ENCODE data around the gene RPL37A. TPM values are rescaled to one million over a fixed set of nuclear protein-coding genes. Genes with fewer than 3 reads are reported as not detected.
"Not testable (repeated sequence)": the region's sequence is repeated elsewhere in the genome, so short reads cannot be mapped to it uniquely, and the experiment has no call there.

The RPL37A gene
- total and polyA plus RNA-seq, 4 donors: 1,589 to 4,925 (median 1,954) TPM

DNA sequence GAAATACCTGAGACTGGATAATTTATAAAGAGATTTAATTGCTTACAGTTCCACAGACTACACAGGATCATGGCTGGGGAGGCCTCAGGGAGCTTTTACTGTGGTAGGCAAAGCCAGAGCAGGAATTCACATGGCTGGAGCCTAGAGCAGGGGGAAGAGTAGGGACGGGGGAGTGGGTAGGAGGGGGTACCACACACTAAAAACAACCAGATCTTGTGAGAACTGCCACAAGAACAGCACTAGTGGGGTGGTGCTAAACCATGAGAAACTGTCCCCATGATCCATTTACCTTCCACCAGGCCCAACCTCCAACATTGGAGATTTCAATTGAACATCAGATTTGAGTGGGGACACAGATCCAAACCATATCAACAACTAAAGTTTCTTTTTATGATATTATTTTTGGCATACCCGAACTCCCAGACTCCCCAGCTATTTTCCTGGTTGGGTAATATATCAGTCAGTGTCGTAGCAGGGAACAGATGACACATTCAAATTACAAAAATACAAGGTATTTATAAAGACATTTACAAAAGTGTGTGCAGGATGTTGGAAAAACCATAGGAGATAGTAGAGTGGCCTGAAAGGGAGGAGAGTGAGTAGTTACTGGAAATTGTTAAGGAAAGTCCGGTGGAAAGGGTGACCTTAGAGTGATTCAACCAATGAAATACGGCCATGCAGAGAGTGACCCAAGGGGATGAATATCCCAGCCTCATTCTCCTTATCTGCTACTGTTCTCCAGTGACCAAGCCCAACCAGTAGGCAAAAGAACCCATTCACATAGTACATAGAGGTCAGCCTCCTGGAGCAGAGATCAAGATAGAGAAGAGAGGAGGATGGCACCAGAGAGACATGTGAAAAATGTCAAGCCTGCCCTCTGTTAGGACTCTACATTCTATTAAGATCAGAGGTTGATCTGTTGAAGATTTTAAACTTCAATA, 8.8 kb downstream of the RPL37A start:
- H3K27me3 ChIP-seq (ENCODE audit: control insufficient read depth, insufficient read depth, low read length): no peaks in the 10 kb centered on the region
- DNase-seq (ENCODE audit: low read depth in 4 of 6, low spot score in 6 of 6): no peak
- peaks cover 22% of the 10 kb centered on the region for H3K36me3 ChIP-seq (ENCODE audit: control insufficient read depth, insufficient read depth, low read length)
- WGBS (ENCODE audit: insufficient coverage): no CpG with 5 or more reads among the region's 5 CpGs
- no peak overlapping the region for H3K4me3 ChIP-seq (ENCODE audit: low read depth, low read length)
- no peaks in the 10 kb centered on the region for H3K4me1 ChIP-seq (ENCODE audit: control insufficient read depth, insufficient read depth, low read length)
- no peak overlapping the region for H3K27ac ChIP-seq (ENCODE audit: low read depth, low read length)
- no peaks in the 10 kb centered on the region for H3K9me3 ChIP-seq (ENCODE audit: control insufficient read depth, insufficient read depth, low read length)

DNA sequence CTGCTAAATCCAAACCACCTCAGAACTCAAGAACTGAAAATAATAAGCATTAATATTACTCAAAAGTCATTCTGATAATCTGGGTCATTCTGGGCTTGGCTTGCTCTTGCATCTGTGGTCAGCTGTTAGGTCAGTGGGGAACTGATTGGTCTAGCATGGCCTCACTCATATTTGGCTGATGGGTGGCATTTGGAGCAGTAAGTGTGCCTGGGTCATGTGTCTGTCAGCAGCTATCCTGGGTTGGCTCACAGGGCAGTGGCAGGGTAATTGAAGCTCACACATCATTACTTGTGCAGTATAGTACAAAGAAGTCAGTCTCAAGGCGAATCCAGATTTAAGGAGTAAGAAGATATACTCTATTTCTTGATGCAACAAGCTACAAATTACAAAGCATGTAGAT, 9.6 kb downstream of the RPL37A start:
- DNase-seq (ENCODE audit: low read depth in 4 of 6, low spot score in 6 of 6): no peak
- no peaks in the 10 kb centered on the region for H3K9me3 ChIP-seq (ENCODE audit: control insufficient read depth, insufficient read depth, low read length)
- no peak overlapping the region for H3K27ac ChIP-seq (ENCODE audit: low read depth, low read length)
- H3K4me3 ChIP-seq (ENCODE audit: low read depth, low read length): no peak overlapping the region
- H3K36me3 ChIP-seq (ENCODE audit: control insufficient read depth, insufficient read depth, low read length): peaks cover 20% of the 10 kb centered on the region
- H3K4me1 ChIP-seq (ENCODE audit: control insufficient read depth, insufficient read depth, low read length): no peaks in the 10 kb centered on the region
- no CpG with 5 or more reads among the region's 1 CpG for WGBS (ENCODE audit: insufficient coverage)
- no peaks in the 10 kb centered on the region for H3K27me3 ChIP-seq (ENCODE audit: control insufficient read depth, insufficient read depth, low read length)

DNA sequence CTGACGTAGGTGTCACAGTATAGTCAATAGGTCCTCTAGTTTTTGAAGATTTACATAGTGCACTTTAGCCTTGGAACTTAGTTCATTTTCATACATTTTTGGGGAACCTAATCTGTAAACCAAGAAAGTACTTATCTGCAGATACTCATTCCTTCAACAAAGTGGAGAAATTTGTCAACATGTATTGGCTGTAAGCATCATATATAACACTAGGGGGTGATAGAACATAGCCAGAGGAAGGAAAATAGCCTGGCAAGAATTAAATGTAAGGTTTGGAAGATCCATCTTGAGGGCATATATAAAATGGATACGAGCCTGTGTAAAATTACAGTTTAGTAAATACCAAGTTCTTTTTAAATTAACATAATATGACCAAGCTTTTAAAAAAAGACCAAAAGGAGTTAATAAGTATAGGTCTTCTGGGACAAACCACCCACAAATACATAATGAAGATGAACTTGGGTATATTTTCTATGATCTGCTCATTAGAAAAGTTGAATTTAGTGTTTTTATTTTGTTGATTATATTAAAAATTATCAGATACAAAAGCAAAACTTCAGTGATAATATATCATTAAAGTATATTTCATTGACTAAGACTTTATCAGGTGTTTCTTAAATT, 18.2 kb downstream of the RPL37A start:
- Histone ChIP-seq H3K4me1 (ENCODE audit: control insufficient read depth, insufficient read depth, low read length) (peaks cover 7% of the 10 kb centered on the region), H3K27me3 (ENCODE audit: control insufficient read depth, insufficient read depth, low read length) (no peaks in the 10 kb centered on the region), H3K36me3 (ENCODE audit: control insufficient read depth, insufficient read depth, low read length) (no peaks in the 10 kb centered on the region), H3K9me3 (ENCODE audit: control insufficient read depth, insufficient read depth, low read length) (no peaks in the 10 kb centered on the region), H3K27ac (ENCODE audit: low read depth, low read length) (no peak overlapping the region), H3K4me3 (ENCODE audit: low read depth, low read length) (no peak overlapping the region)
- WGBS (ENCODE audit: insufficient coverage): no CpG with 5 or more reads among the region's 2 CpGs
- DNase-seq (ENCODE audit: low read depth in 4 of 6, low spot score in 6 of 6): peak in 3 of 6 donors; percentile 45 to 92 (median 83)

DNA sequence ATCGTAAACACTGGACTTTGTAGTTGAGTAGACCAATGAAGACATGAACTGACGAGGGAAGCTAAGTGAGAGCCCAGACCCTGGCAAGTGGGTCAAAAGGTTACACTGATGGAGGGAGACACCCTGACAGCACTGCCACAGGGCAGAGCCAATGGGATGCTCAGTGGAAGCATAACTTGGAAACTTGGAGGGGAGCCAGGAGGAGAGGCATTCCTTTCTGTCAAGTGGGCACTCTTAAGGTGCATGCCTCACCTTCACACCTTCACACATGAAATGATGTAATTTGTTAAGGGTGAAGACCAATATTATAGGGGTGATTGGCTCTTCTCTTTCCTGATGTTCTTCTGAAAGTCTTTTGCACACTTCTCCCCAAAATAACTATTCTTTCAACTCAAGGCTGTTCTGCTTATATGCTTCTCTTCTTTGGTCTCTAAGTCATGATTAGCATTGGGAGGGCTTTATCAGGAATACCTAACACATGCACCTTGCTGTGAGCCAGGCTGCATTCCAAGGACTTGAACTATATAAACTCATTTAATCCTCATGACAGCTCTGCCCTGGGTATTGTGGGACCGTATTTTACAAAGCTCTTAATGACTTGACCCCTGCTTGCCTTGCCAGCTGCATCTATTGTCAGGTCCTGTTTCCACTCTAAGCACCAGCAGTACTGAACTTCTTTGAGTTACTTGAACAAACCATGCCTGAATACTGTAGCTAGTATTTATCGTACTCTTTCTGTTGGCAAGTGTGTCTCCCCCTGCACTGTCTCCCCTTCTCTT, 19.0 kb downstream of the RPL37A start:
- no peak overlapping the region for H3K27ac ChIP-seq (ENCODE audit: low read depth, low read length)
- DNase-seq (ENCODE audit: low read depth in 4 of 6, low spot score in 6 of 6): peak in 1 of 6 donors; percentile 52
- H3K36me3 ChIP-seq (ENCODE audit: control insufficient read depth, insufficient read depth, low read length): no peaks in the 10 kb centered on the region
- peaks cover 7% of the 10 kb centered on the region for H3K4me1 ChIP-seq (ENCODE audit: control insufficient read depth, insufficient read depth, low read length)
- H3K27me3 ChIP-seq (ENCODE audit: control insufficient read depth, insufficient read depth, low read length): no peaks in the 10 kb centered on the region
- no peaks in the 10 kb centered on the region for H3K9me3 ChIP-seq (ENCODE audit: control insufficient read depth, insufficient read depth, low read length)
- H3K4me3 ChIP-seq (ENCODE audit: low read depth, low read length): no peak overlapping the region
- 60% methylated on average over 3 of the region's 4 CpGs for WGBS (ENCODE audit: insufficient coverage)

DNA sequence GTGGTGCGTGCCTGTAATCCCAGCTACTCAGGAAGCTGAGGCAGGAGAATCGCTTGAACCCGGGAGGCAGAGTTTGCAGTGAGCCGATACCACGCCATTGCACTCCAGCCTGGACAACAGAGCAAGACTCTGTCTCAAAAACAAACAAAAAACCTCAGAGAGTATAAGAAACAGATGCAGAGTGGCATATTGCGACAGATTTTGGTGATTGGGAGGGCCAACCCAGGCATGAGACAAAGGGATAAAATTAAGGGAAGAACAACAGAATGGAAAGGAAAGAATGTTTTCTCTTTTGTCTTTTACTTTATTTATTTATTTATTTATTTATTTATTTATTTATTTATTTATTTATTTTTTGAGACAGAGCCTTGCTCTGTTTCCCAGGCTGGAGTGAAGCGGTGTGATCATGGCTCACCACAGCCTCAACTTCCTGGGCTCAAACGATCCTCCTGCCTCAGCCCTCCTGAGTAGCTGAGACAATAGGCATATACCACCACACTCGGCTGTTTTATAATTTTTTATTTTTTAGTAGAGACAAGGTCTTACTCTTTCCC, 20.0 kb downstream of the RPL37A start:
- not testable (repeated sequence) for H3K27me3 ChIP-seq (ENCODE audit: control insufficient read depth, insufficient read depth, low read length); H3K9me3 ChIP-seq (ENCODE audit: control insufficient read depth, insufficient read depth, low read length); H3K4me1 ChIP-seq (ENCODE audit: control insufficient read depth, insufficient read depth, low read length); DNase-seq (ENCODE audit: low read depth in 4 of 6, low spot score in 6 of 6); H3K4me3 ChIP-seq (ENCODE audit: low read depth, low read length); H3K36me3 ChIP-seq (ENCODE audit: control insufficient read depth, insufficient read depth, low read length); H3K27ac ChIP-seq (ENCODE audit: low read depth, low read length)
- WGBS (ENCODE audit: insufficient coverage): 100% methylated on average over 1 of the region's 9 CpGs

DNA sequence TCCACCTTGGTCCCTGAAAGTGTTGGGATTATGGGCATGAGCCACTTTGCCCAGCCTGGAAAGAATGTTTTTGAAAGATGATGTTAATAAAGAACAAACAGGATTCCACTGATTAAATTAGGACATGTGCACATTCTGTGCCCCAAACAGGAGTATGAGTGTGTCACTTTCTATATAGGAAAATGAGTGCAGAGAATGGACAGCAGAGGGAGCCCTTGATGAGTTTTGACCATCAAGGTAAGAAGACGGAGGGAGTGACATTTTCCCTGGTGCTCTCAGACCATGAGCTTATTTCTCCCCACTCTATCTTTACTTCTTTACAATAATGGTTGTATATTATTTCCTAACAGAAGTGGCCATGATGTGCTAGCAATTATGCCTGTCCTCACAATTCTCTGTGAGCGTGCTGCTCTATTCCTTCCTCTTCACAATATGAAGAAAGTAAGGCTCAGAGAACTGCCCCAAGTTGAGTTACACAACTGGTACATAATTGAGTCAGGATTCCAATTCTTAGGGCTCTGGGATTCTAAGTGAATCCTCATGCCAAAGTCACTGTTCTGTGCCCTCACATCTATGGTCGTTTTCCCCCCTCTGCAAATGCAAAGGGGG, 20.6 kb downstream of the RPL37A start:
- Histone ChIP-seq H3K27me3 (ENCODE audit: control insufficient read depth, insufficient read depth, low read length) (no peaks in the 10 kb centered on the region), H3K4me1 (ENCODE audit: control insufficient read depth, insufficient read depth, low read length) (peaks cover 7% of the 10 kb centered on the region), H3K9me3 (ENCODE audit: control insufficient read depth, insufficient read depth, low read length) (no peaks in the 10 kb centered on the region), H3K27ac (ENCODE audit: low read depth, low read length) (peak overlapping the region; percentile 6), H3K4me3 (ENCODE audit: low read depth, low read length) (no peak overlapping the region), H3K36me3 (ENCODE audit: control insufficient read depth, insufficient read depth, low read length) (no peaks in the 10 kb centered on the region)
- peak in 5 of 6 donors; percentile 69 to 96 (median 82) for DNase-seq (ENCODE audit: low read depth in 4 of 6, low spot score in 6 of 6)
- WGBS (ENCODE audit: insufficient coverage): 83% methylated on average over 2 of the region's 3 CpGs

DNA sequence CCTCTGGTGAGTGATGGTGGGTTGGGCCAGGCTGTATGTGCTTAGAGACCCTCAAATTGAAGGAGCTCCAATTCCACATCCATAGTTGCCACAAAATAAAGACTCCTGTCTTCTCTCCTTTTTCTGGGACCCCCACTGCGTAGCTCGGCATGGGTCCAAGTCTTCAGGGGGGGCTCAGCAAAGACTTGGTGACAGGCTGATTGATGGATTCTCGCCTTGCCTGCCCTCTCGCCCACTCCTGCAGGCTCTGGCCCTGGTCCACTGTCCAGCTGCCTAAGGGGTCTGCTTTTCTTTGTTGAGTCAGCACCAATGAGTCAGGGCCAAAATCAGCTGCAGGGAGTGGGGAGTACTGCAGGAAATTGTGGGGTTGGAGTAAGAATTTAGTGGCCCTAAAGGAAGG, 21.5 kb downstream of the RPL37A start:
- DNase-seq (ENCODE audit: low read depth in 4 of 6, low spot score in 6 of 6): peak in 2 of 6 donors; percentile 43 to 65
- H3K27me3 ChIP-seq (ENCODE audit: control insufficient read depth, insufficient read depth, low read length): no peaks in the 10 kb centered on the region
- peaks cover 7% of the 10 kb centered on the region for H3K4me1 ChIP-seq (ENCODE audit: control insufficient read depth, insufficient read depth, low read length)
- no peak overlapping the region for H3K27ac ChIP-seq (ENCODE audit: low read depth, low read length)
- no peaks in the 10 kb centered on the region for H3K9me3 ChIP-seq (ENCODE audit: control insufficient read depth, insufficient read depth, low read length)
- WGBS (ENCODE audit: insufficient coverage): 38% methylated on average over 4 of the region's 4 CpGs
- H3K4me3 ChIP-seq (ENCODE audit: low read depth, low read length): no peak overlapping the region
- no peaks in the 10 kb centered on the region for H3K36me3 ChIP-seq (ENCODE audit: control insufficient read depth, insufficient read depth, low read length)

DNA sequence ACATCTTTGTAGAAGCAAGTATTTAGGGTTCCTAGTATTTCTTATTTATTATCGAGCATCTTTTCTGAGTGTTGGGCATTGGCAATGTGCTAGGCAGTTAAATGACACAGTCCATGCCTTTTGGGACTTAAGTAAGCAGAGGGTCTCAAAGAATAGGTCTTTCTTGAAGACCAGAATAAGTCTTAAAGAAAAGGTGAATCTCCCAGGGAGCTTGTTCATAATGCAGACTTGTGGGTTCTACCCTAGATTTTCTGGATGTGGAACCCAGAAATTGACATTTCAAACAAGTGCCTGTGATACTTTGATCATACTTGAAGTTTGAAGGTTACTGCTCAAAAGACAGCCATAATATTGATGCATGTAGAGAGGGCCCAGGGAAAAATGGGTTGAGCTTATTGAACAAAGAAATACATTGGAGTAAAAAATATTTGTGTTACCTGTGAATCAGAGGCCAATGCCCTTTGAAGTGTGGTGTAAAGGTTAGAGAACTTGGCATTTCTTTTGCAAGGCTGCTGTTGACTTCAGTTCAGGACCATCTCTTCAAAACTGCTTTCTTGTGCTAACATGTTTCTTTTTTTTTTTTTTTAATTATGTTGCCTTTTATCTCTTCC, 24.4 kb downstream of the RPL37A start:
- no peaks in the 10 kb centered on the region for H3K27me3 ChIP-seq (ENCODE audit: control insufficient read depth, insufficient read depth, low read length)
- H3K4me3 ChIP-seq (ENCODE audit: low read depth, low read length): no peak overlapping the region
- H3K36me3 ChIP-seq (ENCODE audit: control insufficient read depth, insufficient read depth, low read length): no peaks in the 10 kb centered on the region
- no peak for DNase-seq (ENCODE audit: low read depth in 4 of 6, low spot score in 6 of 6)
- 92% methylated on average over 1 of the region's 1 CpG for WGBS (ENCODE audit: insufficient coverage)
- no peaks in the 10 kb centered on the region for H3K9me3 ChIP-seq (ENCODE audit: control insufficient read depth, insufficient read depth, low read length)
- no peak overlapping the region for H3K27ac ChIP-seq (ENCODE audit: low read depth, low read length)
- H3K4me1 ChIP-seq (ENCODE audit: control insufficient read depth, insufficient read depth, low read length): peaks cover 7% of the 10 kb centered on the region

DNA sequence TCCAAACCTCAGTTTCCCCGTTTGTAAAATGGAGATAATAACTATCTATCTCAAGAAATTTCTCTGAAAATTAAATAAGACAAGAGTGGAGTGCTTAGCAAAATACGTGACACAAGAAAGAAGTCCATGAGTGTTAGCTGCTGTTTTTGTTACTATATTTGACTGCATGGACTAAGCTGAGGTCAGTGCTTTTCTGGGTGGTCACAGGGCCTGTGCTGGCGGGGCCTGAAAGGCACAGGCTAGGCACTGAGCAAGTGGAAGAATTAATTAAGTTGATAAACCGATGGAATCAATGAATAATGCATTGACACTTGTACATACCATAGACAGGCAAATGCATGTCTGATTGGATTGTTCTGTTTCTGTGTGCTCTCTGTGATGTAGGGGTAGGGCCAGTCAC, 27.3 kb downstream of the RPL37A start:
- Histone ChIP-seq H3K36me3 (ENCODE audit: control insufficient read depth, insufficient read depth, low read length) (no peaks in the 10 kb centered on the region), H3K27me3 (ENCODE audit: control insufficient read depth, insufficient read depth, low read length) (no peaks in the 10 kb centered on the region), H3K9me3 (ENCODE audit: control insufficient read depth, insufficient read depth, low read length) (no peaks in the 10 kb centered on the region), H3K4me3 (ENCODE audit: low read depth, low read length) (no peak overlapping the region), H3K4me1 (ENCODE audit: control insufficient read depth, insufficient read depth, low read length) (no peaks in the 10 kb centered on the region), H3K27ac (ENCODE audit: low read depth, low read length) (no peak overlapping the region)
- 93% methylated on average over 2 of the region's 4 CpGs for WGBS (ENCODE audit: insufficient coverage)
- DNase-seq (ENCODE audit: low read depth in 4 of 6, low spot score in 6 of 6): no peak
